Fibroblast of lung (primary cell): ENCODE results near the gene RNF38. TPM values are rescaled to one million over a fixed set of nuclear protein-coding genes. Genes with fewer than 3 reads are reported as not detected.

Experiments
- DNase-seq, 2 donors: peaks; one replicate each; pipeline versions ENCODE4 v3.0.0 to v3.0.0-alpha.2; 2010; ENCODE audit warnings: low read depth in 2 of 2
- H2AFZ ChIP-seq: 2 replicates; pipeline ENCODE4 v1.5.1; 2012; ENCODE audit warnings: low read length, control low read depth, inconsistent platforms
- H3K27ac ChIP-seq: 2 replicates; pipeline ENCODE4 v1.5.1; 2011; ENCODE audit warnings: low read length, control low read depth; ENCODE audit not compliant: insufficient read depth
- H3K27me3 ChIP-seq: 2 replicates; pipeline ENCODE4 v1.5.1; 2011; ENCODE audit warnings: mild to moderate bottlenecking, low read length; ENCODE audit not compliant: control insufficient read depth, insufficient read depth
- H3K36me3 ChIP-seq: 2 replicates; pipeline ENCODE4 v1.5.1; 2011; ENCODE audit warnings: low read length; ENCODE audit not compliant: control insufficient read depth, insufficient read depth
- H3K4me1 ChIP-seq: 2 replicates; pipeline ENCODE4 v1.5.1; 2011; ENCODE audit warnings: low read length; ENCODE audit not compliant: control insufficient read depth, insufficient read depth; ENCODE audit errors: extremely low read depth
- H3K4me2 ChIP-seq: 2 replicates; pipeline ENCODE4 v1.5.1; 2011; ENCODE audit warnings: low read length, control low read depth; ENCODE audit not compliant: insufficient read depth; ENCODE audit errors: extremely low read depth
- H3K4me3 ChIP-seq, 4 experiments: fragments of 200-600 bp in 1 of 4; sonication (generic) in 1 of 4; replicated peaks in 1 of 4; 2 replicates each; pipeline ENCODE4 v1.5.1; 2011 to 2016; ENCODE audit warnings: low read length in 4 of 4, low read depth in 3 of 4, mild to moderate bottlenecking in 3 of 4, control low read depth in 2 of 4, inconsistent platforms in 1 of 4, mixed read lengths in 1 of 4; ENCODE audit not compliant: insufficient read depth in 1 of 4; ENCODE audit errors: control extremely low read depth in 1 of 4
- H3K79me2 ChIP-seq: 2 replicates; pipeline ENCODE4 v1.5.1; 2012; ENCODE audit warnings: mild to moderate bottlenecking, low read length, inconsistent platforms; ENCODE audit not compliant: control insufficient read depth, insufficient read depth
- H3K9ac ChIP-seq: 2 replicates; pipeline ENCODE4 v1.5.1; 2011; ENCODE audit warnings: mild to moderate bottlenecking, low read length, control low read depth; ENCODE audit not compliant: insufficient read depth
- H3K9me3 ChIP-seq: 2 replicates; pipeline ENCODE4 v1.5.1; 2012; ENCODE audit warnings: low read depth, low read length; ENCODE audit not compliant: control insufficient read depth, insufficient read depth
- H4K20me1 ChIP-seq: 2 replicates; pipeline ENCODE4 v1.5.1; 2011; ENCODE audit warnings: low read length; ENCODE audit not compliant: control insufficient read depth, insufficient read depth; ENCODE audit errors: extremely low read depth
- CTCF ChIP-seq, 2 donors: IDR thresholded peaks in 1 of 2; conservative IDR thresholded peaks in 1 of 2; 1 replicate in 1 of 2; 2 replicates in 1 of 2; pipeline ENCODE4 v1.5.1; 2011 to 2012; ENCODE audit warnings: low read length in 2 of 2, control low read depth in 1 of 2, inconsistent platforms in 1 of 2, low read depth in 1 of 2, mild to moderate bottlenecking in 1 of 2
- EZH2 ChIP-seq: IDR thresholded peaks from 2 replicates; pipeline ENCODE4 v1.5.1; 2012; ENCODE audit warnings: low read length, control low read depth, mild to moderate bottlenecking; ENCODE audit errors: missing control alignments
- polyA plus RNA-seq, 2 donors: library from polyadenylated mRNA; depleted of rRNA in 1 of 2; stranded (reverse) in 1 of 2; unstranded in 1 of 2; fragments of >200 nt; gene quantifications; 2 replicates each; pipeline ENCODE4 v1.2.1, GENCODE V29; 2011 to 2012; ENCODE audit warnings: missing spikeins in 1 of 2
- total RNA-seq: library from RNA; depleted of rRNA; stranded (reverse); fragments of >200 nt; gene quantifications from 2 replicates; pipeline ENCODE4 v1.2.1, GENCODE V29; 2014

RNF38 gene
- total and polyA plus RNA-seq, 2 donors (not counting 1 experiment from before 2014, with no cell fraction given): 8.9 to 18.8 TPM

DNA sequence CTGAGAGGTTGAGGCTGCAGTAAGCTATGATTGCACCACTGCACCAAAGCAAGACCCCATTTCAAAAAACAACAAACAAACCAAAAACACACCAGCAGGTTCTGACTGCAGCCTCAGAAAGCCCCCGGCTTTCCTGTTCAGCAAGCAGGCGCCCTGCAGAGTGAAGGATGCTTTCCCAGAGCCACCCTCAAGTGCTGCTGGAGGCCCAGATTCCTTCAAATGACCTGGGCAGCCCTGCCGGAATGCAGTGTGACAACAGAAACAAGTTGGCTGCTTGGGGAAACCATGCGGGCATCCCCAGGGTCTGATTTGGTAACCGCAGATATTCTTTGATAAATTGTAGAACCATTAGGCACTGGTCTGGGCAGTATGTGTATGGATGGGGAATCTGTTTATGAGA is 106.2 kb downstream of the RNF38 start:
- Histone ChIP-seq H3K27ac (no peak overlapping the region), H3K9me3 (no peaks in the 10 kb centered on the region), H4K20me1 (no peaks in the 10 kb centered on the region), H3K9ac (no peak overlapping the region), H3K27me3 (no peaks in the 10 kb centered on the region), H3K4me3 (no peak overlapping the region), H3K79me2 (no peaks in the 10 kb centered on the region), H2AFZ (no peak overlapping the region), H3K4me2 (no peak overlapping the region), H3K36me3 (no peaks in the 10 kb centered on the region), H3K4me1 (no peaks in the 10 kb centered on the region)
- TF ChIP-seq EZH2 (no peak), CTCF (conservative IDR thresholded peaks at IDR 0.05 in 1 of 2, IDR thresholded peaks at IDR 0.05 in 1 of 2; ENCODE audit: low read depth in 1 of 2, low read length in 2 of 2) (no peak)
- no peak for DNase-seq

DNA sequence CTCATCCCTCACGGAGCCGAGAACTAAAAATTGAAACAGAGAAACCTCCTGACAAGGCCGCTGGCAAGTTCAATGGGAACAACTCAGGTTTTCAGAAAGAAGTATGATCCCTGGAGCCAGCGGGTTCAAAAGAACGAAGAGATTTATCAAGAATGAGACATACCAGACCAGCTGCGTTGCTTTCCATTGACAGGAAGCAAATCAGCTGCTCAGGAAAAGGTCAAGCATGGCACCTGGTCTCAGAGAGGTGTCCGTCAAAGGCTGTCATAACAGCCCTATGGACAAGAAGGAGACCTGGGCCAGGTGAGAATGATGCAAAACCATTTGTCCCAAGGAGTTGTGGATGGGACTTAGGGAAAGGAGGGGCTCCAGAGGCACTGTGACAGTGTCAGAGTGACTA is 106.9 kb downstream of the RNF38 start:
- H3K4me3 ChIP-seq: no peak overlapping the region
- no peaks in the 10 kb centered on the region for H3K4me1 ChIP-seq
- H3K27me3 ChIP-seq: no peaks in the 10 kb centered on the region
- no peak overlapping the region for H3K9ac ChIP-seq
- H2AFZ ChIP-seq: no peak overlapping the region
- no peaks in the 10 kb centered on the region for H3K9me3 ChIP-seq
- TF ChIP-seq EZH2 (no peak), CTCF (conservative IDR thresholded peaks at IDR 0.05 in 1 of 2, IDR thresholded peaks at IDR 0.05 in 1 of 2; ENCODE audit: low read depth in 1 of 2, low read length in 2 of 2) (no peak)
- H4K20me1 ChIP-seq: no peaks in the 10 kb centered on the region
- no peak overlapping the region for H3K27ac ChIP-seq
- no peaks in the 10 kb centered on the region for H3K36me3 ChIP-seq
- H3K4me2 ChIP-seq: no peak overlapping the region
- no peak for DNase-seq
- no peaks in the 10 kb centered on the region for H3K79me2 ChIP-seq

DNA sequence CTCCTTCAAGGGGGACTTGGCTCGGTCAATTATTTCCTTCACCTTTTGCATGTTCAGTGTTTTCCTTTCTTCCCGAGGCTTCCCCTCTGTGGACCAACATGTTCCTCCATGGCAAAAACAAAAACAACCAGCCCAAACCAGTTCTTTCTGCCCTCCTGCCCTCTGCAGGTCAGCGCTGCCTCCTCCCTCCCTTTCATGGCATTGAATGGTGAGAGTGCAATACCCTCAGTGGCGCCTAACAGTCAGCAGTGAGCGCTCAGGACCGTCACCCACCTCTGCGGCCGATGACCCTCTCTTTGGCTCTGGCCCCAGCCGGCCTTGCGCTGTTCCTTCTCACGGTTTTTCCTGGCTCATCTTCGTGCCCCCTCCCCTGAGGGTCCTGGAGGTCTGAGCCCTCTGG is 107.4 kb downstream of the RNF38 start:
- TF ChIP-seq CTCF (conservative IDR thresholded peaks at IDR 0.05 in 1 of 2, IDR thresholded peaks at IDR 0.05 in 1 of 2; ENCODE audit: low read depth in 1 of 2, low read length in 2 of 2) (no peak), EZH2 (no peak)
- DNase-seq: no peak
- Histone ChIP-seq H4K20me1 (no peaks in the 10 kb centered on the region), H3K36me3 (no peaks in the 10 kb centered on the region), H3K79me2 (no peaks in the 10 kb centered on the region), H3K4me1 (no peaks in the 10 kb centered on the region), H2AFZ (no peak overlapping the region), H3K4me2 (no peak overlapping the region), H3K9me3 (no peaks in the 10 kb centered on the region), H3K9ac (no peak overlapping the region), H3K27me3 (no peaks in the 10 kb centered on the region), H3K27ac (no peak overlapping the region), H3K4me3 (no peak overlapping the region)
